B cell (primary cell): ENCODE measurements around the gene FLNB. TPM values are rescaled to one million over a fixed set of nuclear protein-coding genes. Genes with fewer than 3 reads are reported as not detected.

ENCODE experiments used
- ATAC-seq: fragments of 200-7000 bp; cut with Tn5 transposase; one replicate; pipeline ENCODE4 v1.10.0; 2021; ENCODE audit warnings: low read depth, mild to moderate bottlenecking, moderate number of reproducible peaks, moderate library complexity
- CTCF ChIA-PET: fragments of 350-600 bp; sonication (Branson Sonifier 250); formaldehyde crosslinking; loops from one replicate; lab custom pipeline; 2021; ENCODE audit warnings: antibody characterized with exemption, inconsistent platforms; lab: Charles Lee
- POLR2A ChIA-PET: fragments of 350-600 bp; sonication (Branson Sonifier 250); formaldehyde crosslinking; loops from one replicate; lab custom pipeline; 2021; ENCODE audit warnings: antibody characterized with exemption; lab: Charles Lee
- DNase-seq: peaks from one replicate; pipeline ENCODE4 v3.0.0; 2013
- H2AFZ ChIP-seq: 2 replicates; pipeline ENCODE4 v1.6.1; 2012; ENCODE audit warnings: mild to moderate bottlenecking, low read depth, low read length; ENCODE audit not compliant: insufficient read depth, poor library complexity, severe bottlenecking
- H3K27ac ChIP-seq, 2 donors: 1 replicate in 1 of 2; 2 replicates in 1 of 2; pipeline ENCODE4 v1.5.1; 2012 to 2013; ENCODE audit warnings: low read length in 2 of 2, mild to moderate bottlenecking in 2 of 2, moderate library complexity in 1 of 2
- H3K27me3 ChIP-seq, 4 experiments: fragments of 200-600 bp in 1 of 4; sonication (generic) in 1 of 4; replicated peaks in 1 of 4; 1 replicate in 2 of 4; 2 replicates in 2 of 4; pipeline versions ENCODE4 v1.6.1 to v1.7.0; 2013 to 2016; ENCODE audit warnings: low read length in 3 of 4, mild to moderate bottlenecking in 2 of 4, mixed read lengths in 1 of 4, moderate library complexity in 1 of 4; ENCODE audit not compliant: insufficient read depth in 4 of 4, control insufficient read depth in 3 of 4; ENCODE audit errors: control extremely low read depth in 1 of 4
- H3K36me3 ChIP-seq, 2 experiments: replicated peaks in 1 of 2; 1 replicate in 1 of 2; 2 replicates in 1 of 2; pipeline versions ENCODE4 v1.6.1 to v1.7.1; 2013; ENCODE audit warnings: low read length in 1 of 2; ENCODE audit not compliant: insufficient read depth in 2 of 2, control insufficient read depth in 1 of 2; ENCODE audit errors: control extremely low read depth in 1 of 2, extremely low read depth in 1 of 2
- H3K4me1 ChIP-seq, 2 donors: fragments of 200-600 bp in 1 of 2; sonication (generic) in 1 of 2; 1 replicate in 1 of 2; 2 replicates in 1 of 2; pipeline versions ENCODE4 v1.5.1 to v1.6.1; 2013 to 2017; ENCODE audit warnings: low read length in 2 of 2; ENCODE audit not compliant: control insufficient read depth in 2 of 2, insufficient read depth in 2 of 2
- H3K4me2 ChIP-seq: replicated peaks from 2 replicates; pipeline ENCODE3; 2012; ENCODE audit warnings: mild to moderate bottlenecking, low read depth, low read length; ENCODE audit not compliant: poor library complexity, severe bottlenecking
- H3K4me3 ChIP-seq, 5 experiments: fragments of 200-600 bp in 1 of 5; sonication (generic) in 1 of 5; 1 replicate in 3 of 5; 2 replicates in 2 of 5; pipeline versions ENCODE4 v1.5.1 to v1.7.0; 2011 to 2016; ENCODE audit warnings: low read length in 4 of 5, mild to moderate bottlenecking in 4 of 5, low read depth in 2 of 5, control low read depth in 1 of 5, moderate library complexity in 1 of 5; ENCODE audit not compliant: insufficient read depth in 1 of 5; ENCODE audit errors: control extremely low read depth in 1 of 5, extremely low read depth in 1 of 5
- H3K79me2 ChIP-seq: fragments of 200-600 bp; sonication (generic); one replicate; pipeline ENCODE4 v1.6.0; 2016; ENCODE audit warnings: low read length; ENCODE audit not compliant: control insufficient read depth, insufficient read depth
- H3K9ac ChIP-seq: fragments of 200-600 bp; sonication (generic); 2 replicates; pipeline ENCODE4 v1.6.1; 2017; ENCODE audit warnings: mild to moderate bottlenecking, low read length, moderate library complexity
- H3K9me3 ChIP-seq, 3 donors: one replicate each; pipeline versions ENCODE4 v1.6.1 to v1.7.1; 2013; ENCODE audit warnings: low read length in 2 of 3; ENCODE audit not compliant: control insufficient read depth in 2 of 3, insufficient read depth in 1 of 3; ENCODE audit errors: control extremely low read depth in 1 of 3
- H4K20me1 ChIP-seq: 2 replicates; pipeline ENCODE4 v1.6.0; 2012; ENCODE audit warnings: mild to moderate bottlenecking, low read length; ENCODE audit not compliant: insufficient read depth, control insufficient read depth, poor library complexity, severe bottlenecking
- H3K27ac Mint-ChIP-seq: one replicate; pipeline ENCODE4 v1.8.0; 2021; ENCODE audit warnings: mixed read lengths
- H3K27me3 Mint-ChIP-seq: one replicate; pipeline ENCODE4 v1.8.0; 2021; ENCODE audit warnings: mixed read lengths
- H3K4me1 Mint-ChIP-seq: one replicate; pipeline ENCODE4 v1.8.0; 2021; ENCODE audit warnings: mixed read lengths
- H3K4me3 Mint-ChIP-seq: one replicate; pipeline ENCODE4 v1.8.0; 2021; ENCODE audit warnings: mixed read lengths
- H3K9me3 Mint-ChIP-seq: one replicate; pipeline ENCODE4 v1.8.0; 2022; ENCODE audit warnings: mixed read lengths; ENCODE audit not compliant: insufficient read depth
- CTCF ChIP-seq: fragments of 200-600 bp; IDR thresholded peaks from one replicate; pipeline ENCODE4 v1.8.0; 2022; ENCODE audit warnings: antibody characterized with exemption, mild to moderate bottlenecking
- EZH2 ChIP-seq: IDR thresholded peaks from 2 replicates; pipeline ENCODE4 v1.6.1; 2012; ENCODE audit warnings: borderline replicate concordance, low read depth, mild to moderate bottlenecking, moderate library complexity, low read length; ENCODE audit not compliant: insufficient read depth, poor library complexity, severe bottlenecking
- WGBS: methylation state at CpG from one replicate; pipeline ENCODE4 v1.1.5; 2013; ENCODE audit warnings: missing lambda C conversion rate; ENCODE audit not compliant: insufficient coverage; 5-methylcytosine and 5-hydroxymethylcytosine counted together
- intact Hi-C: fragments of 100-400 bp; cut with micrococcal nuclease; formaldehyde crosslinking; loops from one replicate; pipeline ENCODE4 v1.10.0; 2022
- polyA plus RNA-seq: library from polyadenylated mRNA; depleted of rRNA; stranded (reverse); fragments of >200 nt; gene quantifications from 2 replicates; pipeline ENCODE4 v1.2.3, GENCODE V29; 2012
- total RNA-seq, 2 donors: library from RNA; stranded (reverse); fragments of 120-200 nt in 1 of 2; gene quantifications; 1 replicate in 1 of 2; 2 replicates in 1 of 2; pipeline versions ENCODE4 v1.2.3 to v1.2.4, GENCODE V29; 2013 to 2022

FLNB gene
- total and polyA plus RNA-seq, 2 donors (not counting 1 experiment from before 2014, with no cell fraction given): 25.5 to 28.3 TPM

GRCh38 chr3:58035524-58036255 lies 27.5 kb downstream of the FLNB start:
- Histone ChIP-seq H3K27ac (peak overlapping the region; percentile 80 to 88), H3K27me3 (no peaks in the 10 kb centered on the region), H2AFZ (peak overlapping the region; percentile 16), H3K36me3 (no peaks in the 10 kb centered on the region), H3K9ac (peak overlapping the region; percentile 40), H3K4me1 (peaks cover 28 to 29% of the 10 kb centered on the region in 2 donors), H3K4me2 (peak overlapping the region; percentile 58), H4K20me1 (peaks cover under 1% of the 10 kb centered on the region), H3K4me3 (peak overlapping the region in 1 of 5 experiments; percentile 40), H3K79me2 (peaks cover 47% of the 10 kb centered on the region), H3K9me3 (no peaks in the 10 kb centered on the region)
- H3K9me3 Mint-ChIP-seq: no peaks in the 10 kb centered on the region
- ChIA-PET POLR2A (no interaction called here), CTCF (interaction anchor here (0.9 to 1.7 kb wide), 2 partner anchors 13 to 28 kb away, joined by 3 to 4 read pairs; no protein-coding TSS in a partner anchor)
- no peak for TF ChIP-seq CTCF
- no peak for TF ChIP-seq EZH2
- no peak for DNase-seq
- H3K27ac Mint-ChIP-seq: peak overlapping the region; percentile 85
- intact Hi-C loops: loop anchor here (2.0 kb wide), 1 partner anchor 27 kb away; the partner anchor contains the start of gene FLNB
- H3K27me3 Mint-ChIP-seq: no peaks in the 10 kb centered on the region
- ATAC-seq: no peak
- peaks cover 44% of the 10 kb centered on the region for H3K4me1 Mint-ChIP-seq
- WGBS: 98% methylated on average over 5 of the region's 11 CpGs
- H3K4me3 Mint-ChIP-seq: peak overlapping the region; percentile 29
